ENCODE data around the gene NSRP1. TPM values are rescaled to one million over a fixed set of nuclear protein-coding genes. Genes with fewer than 3 reads are reported as not detected.

NSRP1 gene
- total and polyA plus RNA-seq, 7 donors: 18.0 to 47.6 (median 30.4) TPM

DNA sequence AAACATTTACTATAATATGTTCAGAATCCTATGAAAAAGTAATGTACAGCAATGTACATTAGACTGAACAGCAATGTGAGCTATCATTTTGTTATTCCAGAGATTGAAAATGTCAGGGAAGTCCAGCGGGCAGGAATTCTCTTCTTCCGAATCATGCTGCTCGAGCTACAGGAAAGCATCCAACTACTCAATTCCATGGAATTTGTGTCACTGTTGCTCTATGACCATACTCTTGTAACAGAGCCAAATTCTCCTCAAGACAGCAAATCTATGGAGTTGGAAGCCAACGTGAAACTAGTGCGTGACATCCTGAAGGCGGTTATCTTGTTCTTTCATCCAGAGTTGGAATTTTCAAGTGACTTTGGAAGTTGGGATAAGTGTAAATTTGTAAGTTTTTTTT is 24.8 kb upstream of the NSRP1 start:
- intact Hi-C loops (cut with DNase I): loop anchor here (2.0 kb wide), 1 partner anchor 283 kb away; no protein-coding TSS in a partner anchor
- no peak overlapping the region for H3K4me3 ChIP-seq

DNA sequence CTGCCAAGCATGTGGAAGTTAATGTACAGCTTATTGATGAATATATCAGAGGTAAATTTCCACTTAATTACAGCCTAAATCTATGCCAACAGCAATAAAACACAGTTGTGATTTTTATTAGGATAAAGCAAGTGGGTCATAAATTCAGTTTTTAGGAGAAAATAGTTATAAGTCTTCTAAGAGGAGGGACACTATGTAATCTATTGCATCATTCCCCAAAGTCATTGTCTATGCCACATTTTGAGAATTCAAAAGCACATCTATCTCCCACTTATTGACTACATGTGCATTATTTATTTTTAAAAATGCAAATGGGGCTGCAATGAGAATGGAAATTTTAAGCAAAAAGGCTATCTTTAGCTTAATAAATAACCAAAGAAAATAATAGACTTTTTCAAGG is 23.7 kb upstream of the NSRP1 start:
- DNase-seq: no peak
- no peak overlapping the region for H3K4me3 ChIP-seq
- H3K27ac ChIP-seq: no peak overlapping the region
- H3K36me3 ChIP-seq: no peaks in the 10 kb centered on the region
- intact Hi-C loops (cut with DNase I): loop anchor here (2.0 kb wide), 1 partner anchor 284 kb away; no protein-coding TSS in a partner anchor
- peaks cover 0 to 16% (median 0%) of the 10 kb centered on the region in 3 donors for H3K27me3 ChIP-seq
- no peaks in the 10 kb centered on the region for H3K9me3 ChIP-seq
- TF ChIP-seq POLR2A (IDR thresholded peaks at IDR 0.05) (no peak), EP300 (IDR thresholded peaks at IDR 0.05) (no peak), POLR2AphosphoS5 (IDR thresholded peaks at IDR 0.05) (no peak)
- TF ChIP-seq, protein P1, sequence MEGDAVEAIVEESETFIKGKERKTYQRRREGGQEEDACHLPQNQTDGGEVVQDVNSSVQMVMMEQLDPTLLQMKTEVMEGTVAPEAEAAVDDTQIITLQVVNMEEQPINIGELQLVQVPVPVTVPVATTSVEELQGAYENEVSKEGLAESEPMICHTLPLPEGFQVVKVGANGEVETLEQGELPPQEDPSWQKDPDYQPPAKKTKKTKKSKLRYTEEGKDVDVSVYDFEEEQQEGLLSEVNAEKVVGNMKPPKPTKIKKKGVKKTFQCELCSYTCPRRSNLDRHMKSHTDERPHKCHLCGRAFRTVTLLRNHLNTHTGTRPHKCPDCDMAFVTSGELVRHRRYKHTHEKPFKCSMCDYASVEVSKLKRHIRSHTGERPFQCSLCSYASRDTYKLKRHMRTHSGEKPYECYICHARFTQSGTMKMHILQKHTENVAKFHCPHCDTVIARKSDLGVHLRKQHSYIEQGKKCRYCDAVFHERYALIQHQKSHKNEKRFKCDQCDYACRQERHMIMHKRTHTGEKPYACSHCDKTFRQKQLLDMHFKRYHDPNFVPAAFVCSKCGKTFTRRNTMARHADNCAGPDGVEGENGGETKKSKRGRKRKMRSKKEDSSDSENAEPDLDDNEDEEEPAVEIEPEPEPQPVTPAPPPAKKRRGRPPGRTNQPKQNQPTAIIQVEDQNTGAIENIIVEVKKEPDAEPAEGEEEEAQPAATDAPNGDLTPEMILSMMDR (IDR thresholded peaks at IDR 0.05): no peak
- H3K4me1 ChIP-seq: peaks cover 0 to 15% (median 0%) of the 10 kb centered on the region in 4 donors

More for the DNA sequence above, 24.8 kb upstream of the NSRP1 start:
- peaks cover 0 to 15% (median 0%) of the 10 kb centered on the region in 4 donors for H3K4me1 ChIP-seq
- no peaks in the 10 kb centered on the region for H3K36me3 ChIP-seq
- 80 to 82% methylated on average over 6 of the region's 6 CpGs for WGBS, 2 donors
- no peaks in the 10 kb centered on the region for H3K9me3 ChIP-seq
- DNase-seq: no peak
- TF ChIP-seq POLR2A (IDR thresholded peaks at IDR 0.05): no peak
- TF ChIP-seq POLR2AphosphoS5 (IDR thresholded peaks at IDR 0.05): no peak
- TF ChIP-seq, protein P1 (IDR thresholded peaks at IDR 0.05): no peak
- TF ChIP-seq EP300 (IDR thresholded peaks at IDR 0.05): no peak
- H3K27me3 ChIP-seq: peaks cover 0 to 16% (median 0%) of the 10 kb centered on the region in 3 donors
- H3K27ac ChIP-seq: no peak overlapping the region

DNA sequence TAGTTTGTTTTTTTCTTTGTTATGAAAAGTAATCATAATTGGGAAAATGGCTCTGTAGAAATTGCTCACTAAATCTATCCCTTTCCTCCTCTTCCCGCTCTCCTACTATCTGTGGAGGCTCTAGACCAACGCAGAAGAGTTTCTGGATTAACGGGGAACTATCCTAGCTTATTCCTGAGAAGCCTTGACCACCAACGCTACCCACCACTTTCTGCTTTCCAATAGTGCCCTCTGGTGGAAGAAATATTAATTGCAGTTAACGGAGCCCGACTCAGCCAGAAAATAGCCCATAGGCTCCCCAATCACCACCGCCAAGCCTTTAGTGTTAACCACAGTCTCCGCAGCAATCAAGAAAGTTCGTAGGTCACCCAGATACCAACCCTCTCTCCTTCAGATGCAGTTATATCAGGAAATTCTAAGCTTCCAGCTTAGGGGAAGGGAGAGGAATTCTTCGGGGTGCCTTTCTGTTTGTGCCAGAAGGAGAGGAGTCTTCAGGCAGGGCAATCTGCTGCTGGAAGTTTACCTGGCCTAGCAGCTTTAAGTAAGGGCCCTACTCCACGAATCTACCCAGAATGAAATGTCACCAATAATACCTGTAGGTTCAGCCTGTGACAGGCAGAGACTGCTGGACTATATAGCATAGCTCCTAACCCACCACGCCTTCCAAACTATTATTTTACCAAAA is 23.0 kb upstream of the NSRP1 start:
- H3K36me3 ChIP-seq: no peaks in the 10 kb centered on the region
- H3K9me3 ChIP-seq: no peaks in the 10 kb centered on the region
- TF ChIP-seq POLR2AphosphoS5 (IDR thresholded peaks at IDR 0.05) (no peak), POLR2A (IDR thresholded peaks at IDR 0.05) (no peak), EP300 (IDR thresholded peaks at IDR 0.05) (no peak)
- TF ChIP-seq, protein P1 (IDR thresholded peaks at IDR 0.05): peak; percentile 32 to 80 (median 70)
- 14 to 19% methylated on average over 12 of the region's 12 CpGs for WGBS, 2 donors
- peaks cover 0 to 15% (median 0%) of the 10 kb centered on the region in 4 donors for H3K4me1 ChIP-seq
- no peak overlapping the region for H3K27ac ChIP-seq
- no peak for DNase-seq
- intact Hi-C loops (cut with DNase I): loop anchor here (2.0 kb wide), 1 partner anchor 285 kb away; no protein-coding TSS in a partner anchor
- no peak overlapping the region for H3K4me3 ChIP-seq
- peaks cover 0 to 16% (median 0%) of the 10 kb centered on the region in 3 donors for H3K27me3 ChIP-seq

DNA sequence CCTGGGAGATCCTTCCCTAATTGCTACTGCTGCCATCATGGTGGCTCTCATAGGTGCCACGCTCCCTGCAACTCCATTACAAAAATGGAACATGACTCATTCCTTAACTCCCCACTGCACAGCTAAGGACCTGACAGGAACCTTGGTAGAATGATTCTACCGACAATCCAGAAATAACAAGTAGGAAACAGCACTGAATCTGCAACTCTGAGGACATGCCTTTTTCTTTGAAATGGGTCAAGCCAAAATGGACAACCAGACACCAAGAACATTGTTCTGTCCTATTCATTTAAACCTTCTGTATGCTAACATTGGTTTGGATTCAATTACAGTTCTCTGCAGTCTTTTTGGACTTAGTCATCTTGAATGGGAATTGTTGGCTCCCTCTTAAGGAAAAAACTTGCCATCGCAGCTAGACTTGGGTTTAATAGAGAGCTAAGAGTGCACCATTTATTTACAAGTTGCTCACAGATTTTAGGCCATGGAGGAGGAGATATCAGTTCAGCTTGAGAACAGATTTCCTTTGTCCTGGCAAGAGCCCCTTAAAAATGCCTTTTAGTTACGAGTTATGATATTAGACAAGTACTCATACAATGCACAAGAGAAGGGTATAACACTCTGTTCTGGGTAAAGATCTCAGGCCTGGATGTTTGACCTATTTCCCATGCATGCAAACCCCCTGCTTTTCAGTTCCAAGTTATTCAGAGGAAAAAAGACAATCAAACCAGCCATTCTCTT is 20.9 kb upstream of the NSRP1 start:
- Histone ChIP-seq H3K27ac (no peak overlapping the region), H3K4me1 (peaks cover 0 to 15% (median 0%) of the 10 kb centered on the region in 4 donors), H3K4me3 (no peak overlapping the region), H3K36me3 (no peaks in the 10 kb centered on the region), H3K9me3 (no peaks in the 10 kb centered on the region), H3K27me3 (peaks cover 0 to 7% (median 0%) of the 10 kb centered on the region in 3 donors)
- WGBS, 2 donors: 54 to 59% methylated on average over 4 of the region's 4 CpGs
- TF ChIP-seq, protein P1 (IDR thresholded peaks at IDR 0.05): peak in 1 of 4 experiments; percentile 34
- no peak for TF ChIP-seq EP300 (IDR thresholded peaks at IDR 0.05)
- intact Hi-C loops (cut with DNase I): no loop called here
- DNase-seq: no peak
